Right cardiac atrium (tissue), 5 donors: Measurements from ENCODE around the gene SPACA9. TPM values are rescaled to one million over a fixed set of nuclear protein-coding genes. Genes with fewer than 3 reads are reported as not detected.

Experiments
- ATAC-seq, 2 donors: fragments of 200-7000 bp; cut with Tn5 transposase; one replicate each; pipeline versions ENCODE4 v1.8.0 to v1.9.1; 2020; ENCODE audit warnings: moderate library complexity in 2 of 2, mild to moderate bottlenecking in 1 of 2
- DNase-seq, 3 donors: peaks; one replicate each; pipeline ENCODE4 v3.0.0-alpha.2; 2020
- H3K27ac ChIP-seq: one replicate; pipeline ENCODE4 v1.5.1; 2013; ENCODE audit warnings: mild to moderate bottlenecking, low read length, control low read depth, moderate library complexity
- H3K27me3 ChIP-seq: one replicate; pipeline ENCODE4 v1.6.1; 2013; ENCODE audit not compliant: control insufficient read depth, insufficient read depth
- H3K4me1 ChIP-seq: one replicate; pipeline ENCODE4 v1.6.1; 2013; ENCODE audit warnings: low read length; ENCODE audit not compliant: control insufficient read depth, insufficient read depth
- H3K4me3 ChIP-seq: one replicate; pipeline ENCODE4 v1.5.1; 2013; ENCODE audit warnings: low read length, control low read depth
- H3K9me3 ChIP-seq: one replicate; pipeline ENCODE4 v1.6.1; 2013; ENCODE audit warnings: low read length; ENCODE audit not compliant: control insufficient read depth
- WGBS: extraction: QIAGEN DNeasy Blood & Tissue Kit; methylation state at CpG from one replicate; pipeline ENCODE4 v1.1.7; 2013; 5-methylcytosine and 5-hydroxymethylcytosine counted together
- intact Hi-C, 4 donors: fragments of 100-400 bp; cut with DNase I; formaldehyde crosslinking; loops; one replicate each; pipeline versions ENCODE4 v1.11.0 to v1.14.0; 2022 to 2023
- polyA plus RNA-seq: library from polyadenylated mRNA; stranded (reverse); fragments of 200-250 nt; gene quantifications from one replicate; pipeline ENCODE4 v1.2.3, GENCODE V29; 2013
- total RNA-seq, 4 donors: library from RNA; stranded (reverse); fragmentation: NEBNext Ultra II Directional; extraction: Animal tissue kit (Norgen Biotek cat#: 25700); gene quantifications; one replicate each; pipeline ENCODE4 v1.2.1, GENCODE V29; 2021
- donor health status: healthy with polysubstance abuse.
- donor health status: DM: no; HTN: yes; CAD: no.
- donor health status: DM: no; HTN: no; CAD: no.
- donor health status: DM: no; HTN: yes; CAD: no; lungs with severe emphysema.
- donor health status: DM: yes; HTN: yes; CAD: no.

Gene SPACA9
- total and polyA plus RNA-seq, 5 donors, result 6.2 to 11.2 (median 9.4) TPM

- 88% methylated on average over 15 of the region's 15 CpGs for WGBS
- Histone ChIP-seq H3K4me3 (no peak overlapping the region), H3K27ac (no peak overlapping the region), H3K4me1 (no peaks in the 10 kb centered on the region), H3K27me3 (no peaks in the 10 kb centered on the region), H3K9me3 (no peaks in the 10 kb centered on the region)
- intact Hi-C loops, result no loop called here
- ATAC-seq, result no peak
- peak in 1 of 3 donors; percentile 31 for DNase-seq
These were observed 31.7 kb upstream of the SPACA9 start for GRCh38 chr9:132846918-132847515.

- H3K4me3 ChIP-seq, result no peak overlapping the region
- H3K27me3 ChIP-seq, result no peaks in the 10 kb centered on the region
- no peaks in the 10 kb centered on the region for H3K4me1 ChIP-seq
- no peak overlapping the region for H3K27ac ChIP-seq
- no peaks in the 10 kb centered on the region for H3K9me3 ChIP-seq
- peak; percentile 36 to 62 for ATAC-seq
- no peak for DNase-seq
- WGBS, result 44% methylated on average over 12 of the region's 12 CpGs
- intact Hi-C loops, result no loop called here
These were observed 29.5 kb upstream of the SPACA9 start for GRCh38 chr9:132849185-132849706.

GRCh38 chr9:132853482-132853881, 25.2 kb upstream of the SPACA9 start:
- 95% methylated on average over 4 of the region's 4 CpGs for WGBS
- no peaks in the 10 kb centered on the region for H3K27me3 ChIP-seq
- DNase-seq, result no peak

GRCh38 chr9:132854832-132855231, 23.9 kb upstream of the SPACA9 start:
- intact Hi-C loops, result no loop called here
- DNase-seq (no peak), ATAC-seq (no peak)
- H3K9me3 ChIP-seq, result no peaks in the 10 kb centered on the region
- 82% methylated on average over 10 of the region's 10 CpGs for WGBS
- H3K4me1 ChIP-seq, result no peaks in the 10 kb centered on the region
- H3K27me3 ChIP-seq, result no peaks in the 10 kb centered on the region
- H3K27ac ChIP-seq, result no peak overlapping the region
- no peak overlapping the region for H3K4me3 ChIP-seq

More at GRCh38 chr9:132853482-132853881, 25.2 kb upstream of the SPACA9 start:
- no peaks in the 10 kb centered on the region for H3K4me1 ChIP-seq
- no peak overlapping the region for H3K27ac ChIP-seq
- ATAC-seq, result no peak
- intact Hi-C loops, result no loop called here
- no peak overlapping the region for H3K4me3 ChIP-seq
- no peaks in the 10 kb centered on the region for H3K9me3 ChIP-seq

- no peak for ATAC-seq
- Histone ChIP-seq H3K4me3 (no peak overlapping the region), H3K9me3 (no peaks in the 10 kb centered on the region), H3K27ac (no peak overlapping the region), H3K4me1 (no peaks in the 10 kb centered on the region), H3K27me3 (no peaks in the 10 kb centered on the region)
- DNase-seq, result no peak
- intact Hi-C loops, result no loop called here
- WGBS, result 84% methylated on average over 5 of the region's 5 CpGs
These were observed 22.8 kb upstream of the SPACA9 start for GRCh38 chr9:132855904-132856303.

- H3K27ac ChIP-seq, result no peak overlapping the region
- ATAC-seq (peak; percentile 89), DNase-seq (peak; percentile 74 to 87 (median 77))
- H3K9me3 ChIP-seq, result no peaks in the 10 kb centered on the region
- 43% methylated on average over 8 of the region's 8 CpGs for WGBS
- H3K27me3 ChIP-seq, result no peaks in the 10 kb centered on the region
- no peaks in the 10 kb centered on the region for H3K4me1 ChIP-seq
- intact Hi-C loops, result no loop called here
- no peak overlapping the region for H3K4me3 ChIP-seq
These were observed 21.7 kb upstream of the SPACA9 start for GRCh38 chr9:132857031-132857430.

GRCh38 chr9:132857616-132858342, 20.9 kb upstream of the SPACA9 start:
- no peaks in the 10 kb centered on the region for H3K27me3 ChIP-seq
- H3K9me3 ChIP-seq, result no peaks in the 10 kb centered on the region
- H3K4me3 ChIP-seq, result no peak overlapping the region
- WGBS, result 50% methylated on average over 24 of the region's 24 CpGs
- intact Hi-C loops, result no loop called here
- ATAC-seq, result peak; percentile 36 to 50
- H3K4me1 ChIP-seq, result no peaks in the 10 kb centered on the region
- peak; percentile 58 to 81 (median 81) for DNase-seq
- no peak overlapping the region for H3K27ac ChIP-seq

GRCh38 chr9:132858751-132859150, 19.9 kb upstream of the SPACA9 start:
- Histone ChIP-seq H3K4me3 (no peak overlapping the region), H3K9me3 (no peaks in the 10 kb centered on the region), H3K4me1 (no peaks in the 10 kb centered on the region), H3K27ac (no peak overlapping the region), H3K27me3 (no peaks in the 10 kb centered on the region)
- ATAC-seq (no peak), DNase-seq (no peak)
- intact Hi-C loops, result no loop called here
- 40% methylated on average over 7 of the region's 7 CpGs for WGBS

GRCh38 chr9:132861666-132862065, 17.0 kb upstream of the SPACA9 start:
- no peaks in the 10 kb centered on the region for H3K9me3 ChIP-seq
- intact Hi-C loops, result no loop called here
- H3K27ac ChIP-seq, result no peak overlapping the region
- H3K4me3 ChIP-seq, result no peak overlapping the region
- no peaks in the 10 kb centered on the region for H3K27me3 ChIP-seq
- no peak for ATAC-seq
- 88% methylated on average over 3 of the region's 3 CpGs for WGBS
- no peaks in the 10 kb centered on the region for H3K4me1 ChIP-seq
- DNase-seq, result no peak

- Histone ChIP-seq H3K4me3 (no peak overlapping the region), H3K27ac (no peak overlapping the region), H3K4me1 (no peaks in the 10 kb centered on the region), H3K9me3 (no peaks in the 10 kb centered on the region), H3K27me3 (no peaks in the 10 kb centered on the region)
- intact Hi-C loops, result no loop called here
- DNase-seq, result no peak
- no peak for ATAC-seq
- 76% methylated on average over 6 of the region's 6 CpGs for WGBS
These were observed 16.2 kb upstream of the SPACA9 start for GRCh38 chr9:132862533-132862932.

GRCh38 chr9:132863096-132863495, 15.6 kb upstream of the SPACA9 start:
- Histone ChIP-seq H3K4me1 (no peaks in the 10 kb centered on the region), H3K4me3 (no peak overlapping the region), H3K9me3 (no peaks in the 10 kb centered on the region), H3K27me3 (no peaks in the 10 kb centered on the region), H3K27ac (no peak overlapping the region)
- WGBS, result 89% methylated on average over 12 of the region's 12 CpGs
- DNase-seq (no peak), ATAC-seq (no peak)
- intact Hi-C loops, result no loop called here
